Measurements from ENCODE around the gene CITED4. TPM values are rescaled to one million over a fixed set of nuclear protein-coding genes. Genes with fewer than 3 reads are reported as not detected.

CITED4 gene
- total RNA-seq, 1 experiment from 2014 or later, result not detected

DNA sequence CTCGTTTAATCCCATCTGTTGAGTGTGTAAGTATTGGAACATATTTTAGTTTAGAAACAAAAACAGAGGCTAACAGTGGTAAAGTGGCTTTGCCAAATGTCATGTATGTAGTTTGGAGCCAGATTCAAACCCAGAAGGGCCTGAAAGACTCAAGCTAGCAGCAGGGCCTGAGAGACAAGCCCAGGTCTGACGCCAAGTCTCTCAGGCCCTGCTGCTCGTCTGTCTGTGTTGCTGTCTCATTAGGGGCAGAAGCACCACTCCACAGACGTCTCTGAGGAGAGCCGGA is 8.3 kb downstream of the CITED4 start:
- DNase-seq (ENCODE audit: low read depth), result no peak

DNA sequence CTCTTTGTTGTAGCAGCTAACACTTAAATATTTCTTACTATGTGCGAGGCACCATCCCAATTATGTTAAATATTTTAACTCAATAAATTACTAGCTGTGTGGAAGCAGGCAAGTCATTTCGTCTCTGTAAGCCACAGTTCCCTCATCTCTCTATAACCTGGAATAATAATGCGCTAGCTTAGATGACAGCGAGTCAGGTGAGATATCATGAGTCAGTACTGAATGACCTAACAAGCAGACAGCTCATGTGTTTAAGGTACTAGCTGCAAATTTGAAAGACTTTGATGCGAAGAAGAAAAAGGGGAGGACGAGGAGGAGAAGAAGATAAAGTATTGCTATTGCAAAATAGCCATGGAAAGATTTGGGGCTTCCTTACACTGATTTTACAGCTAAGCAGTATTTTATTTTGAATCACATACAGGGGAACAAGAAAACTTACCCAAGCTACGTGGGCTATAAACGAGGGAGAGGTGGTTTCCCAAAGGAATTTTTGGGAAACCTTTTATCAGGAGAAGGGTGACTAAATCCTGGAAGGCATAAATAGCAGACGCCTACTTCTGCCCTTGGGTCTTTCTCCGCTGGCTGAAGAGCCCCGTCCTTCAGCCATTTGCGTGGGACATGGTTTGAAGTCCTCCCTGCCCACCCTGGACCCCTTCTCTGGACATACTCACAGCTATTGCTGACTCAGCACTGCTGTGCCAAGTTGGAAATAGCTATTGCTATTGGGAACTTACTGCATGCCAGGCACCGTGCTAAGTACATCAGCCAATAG is 8.9 kb downstream of the CITED4 start:
- no peak for DNase-seq (ENCODE audit: low read depth)

DNA sequence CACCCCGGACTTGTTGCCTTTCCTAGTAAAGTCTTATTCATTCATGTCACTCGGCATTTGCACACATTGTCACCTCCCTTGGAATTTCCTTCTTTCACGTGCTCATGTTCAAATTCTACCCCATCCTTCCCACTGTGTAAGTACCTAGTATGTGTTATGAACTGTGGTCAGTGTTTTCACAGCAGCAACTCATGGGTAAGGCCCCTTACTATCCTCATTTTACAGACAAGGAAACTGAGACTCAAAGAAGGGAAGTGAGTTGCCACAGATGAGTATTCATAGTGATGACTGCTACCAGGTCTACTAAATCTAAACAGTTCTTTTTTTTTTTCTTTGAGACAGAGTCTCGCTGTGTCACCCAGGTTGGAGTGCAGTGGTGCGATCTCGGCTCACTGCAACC is 10.5 kb downstream of the CITED4 start:
- DNase-seq (ENCODE audit: low read depth), result no peak

DNA sequence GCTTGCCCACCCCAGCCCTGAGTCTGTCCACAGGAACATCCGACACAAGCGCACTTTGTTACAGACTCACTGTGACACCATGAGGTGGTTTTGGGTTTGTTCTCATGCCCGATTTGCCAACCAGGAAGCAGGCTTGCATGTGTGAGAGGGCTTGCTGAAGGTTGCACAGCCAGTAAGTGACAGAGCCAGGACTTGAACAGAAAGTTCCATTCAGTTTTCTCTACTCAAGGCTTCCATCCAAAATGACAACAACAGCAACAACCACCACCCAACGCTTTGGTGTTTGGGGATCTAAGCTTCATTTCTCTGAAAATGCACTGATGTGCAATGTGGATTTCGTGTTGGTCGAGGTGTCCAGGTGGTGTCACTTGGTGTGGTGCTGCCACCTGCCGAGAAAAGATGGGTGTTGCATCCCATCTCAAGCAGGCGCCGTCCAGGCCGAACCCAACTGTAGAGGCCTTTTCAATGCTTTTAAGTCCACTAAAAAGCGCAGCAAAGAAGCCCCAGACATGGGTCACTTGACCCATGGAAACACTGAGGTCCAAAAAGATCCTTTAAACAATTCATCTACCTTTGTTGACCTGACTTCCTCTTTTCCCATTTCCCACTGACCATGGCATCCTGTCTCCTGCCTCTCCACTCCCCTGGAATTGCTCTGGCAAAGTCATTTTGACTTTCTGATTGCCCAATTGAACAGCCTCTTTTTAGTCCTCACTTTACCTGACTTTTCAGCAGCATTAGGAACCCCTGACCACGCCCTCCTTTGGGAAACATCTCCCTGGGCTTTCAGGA is 12.2 kb downstream of the CITED4 start:
- DNase-seq (ENCODE audit: low read depth), result peak; percentile 65

DNA sequence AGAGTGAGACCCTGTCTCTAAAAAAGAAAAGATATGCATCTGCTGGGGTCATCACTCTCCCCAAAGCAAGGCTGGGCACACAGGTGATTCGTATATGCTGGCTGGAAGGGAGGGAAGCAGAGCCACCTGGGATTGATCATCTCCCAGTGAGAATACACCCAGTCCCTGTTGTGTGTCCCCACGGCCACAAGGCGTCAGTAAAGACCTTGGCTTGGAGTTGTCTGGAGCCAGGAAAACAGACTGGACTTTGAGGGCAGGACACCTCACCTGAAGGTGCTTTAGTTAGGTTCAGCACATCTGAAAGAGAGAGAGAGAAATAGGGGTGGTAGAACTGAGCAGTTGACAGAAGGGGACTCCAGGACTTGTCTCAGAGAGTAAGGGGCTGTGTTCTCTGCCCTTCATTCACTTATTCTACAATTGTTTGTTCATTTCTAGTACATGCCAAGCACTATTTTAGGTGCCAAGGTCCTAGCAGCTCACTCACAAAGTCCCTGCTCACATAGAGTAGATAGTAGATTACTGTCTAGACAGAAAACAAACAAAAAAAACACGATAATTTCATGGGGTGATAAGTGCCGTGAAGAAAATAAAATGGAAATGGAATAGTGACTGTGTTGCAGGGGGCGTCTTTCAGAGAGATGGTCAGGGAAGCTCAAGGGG is 13.5 kb downstream of the CITED4 start:
- peak; percentile 70 for DNase-seq (ENCODE audit: low read depth)

DNA sequence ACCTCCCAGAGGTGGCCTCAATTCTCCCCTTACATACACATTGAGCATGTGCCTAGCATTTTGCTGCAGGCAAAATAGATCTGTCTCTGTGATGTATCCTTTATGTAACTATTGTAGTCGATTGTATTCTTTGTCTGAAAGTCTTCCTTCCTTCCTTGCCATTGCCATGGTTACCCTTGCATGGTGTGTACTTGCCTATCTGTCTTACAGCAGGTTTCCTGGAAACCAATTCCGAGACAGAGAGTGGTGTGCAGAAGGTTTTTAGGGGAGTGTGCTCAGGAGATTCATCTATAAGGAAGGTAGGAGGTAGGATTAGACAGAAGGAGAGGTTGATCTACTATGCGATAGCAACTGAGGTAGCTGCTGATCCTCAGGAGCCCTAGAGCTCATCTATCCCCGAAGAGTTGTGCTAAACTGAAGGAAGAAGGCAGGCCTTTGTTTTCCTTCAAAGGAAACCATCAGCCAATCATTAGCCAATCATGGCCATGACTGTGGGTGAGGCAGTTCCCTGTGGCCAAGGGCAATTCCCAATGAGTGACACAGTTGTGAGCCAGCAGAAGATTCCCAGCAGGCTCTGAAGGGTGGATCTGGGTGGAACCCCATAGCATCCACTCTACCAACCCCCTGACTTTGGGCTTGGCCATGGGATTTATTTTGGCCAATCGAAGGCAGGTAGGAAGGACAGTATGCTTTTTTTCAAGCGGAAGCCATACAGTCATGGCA is 15.0 kb downstream of the CITED4 start:
- DNase-seq (ENCODE audit: low read depth), result peak; percentile 55

DNA sequence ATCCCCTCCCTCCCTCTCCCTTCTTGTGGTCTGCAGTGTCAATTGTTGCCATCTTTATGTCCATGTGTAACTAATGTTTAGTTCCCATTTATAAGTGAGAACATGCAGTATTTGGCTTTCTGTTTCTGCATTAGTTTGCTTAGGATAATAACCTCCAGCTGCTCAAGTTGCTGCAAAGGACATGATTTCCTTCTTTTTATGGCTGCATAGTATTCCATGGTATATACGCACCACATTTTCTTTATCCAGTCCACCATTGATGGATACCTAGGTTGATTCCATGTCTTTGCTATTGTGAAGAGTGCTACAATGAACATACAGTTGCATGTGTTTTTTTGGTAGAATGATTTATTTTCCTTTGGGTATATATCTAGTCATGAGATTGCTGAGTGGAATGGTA is 16.3 kb downstream of the CITED4 start:
- no peak for DNase-seq (ENCODE audit: low read depth)

DNA sequence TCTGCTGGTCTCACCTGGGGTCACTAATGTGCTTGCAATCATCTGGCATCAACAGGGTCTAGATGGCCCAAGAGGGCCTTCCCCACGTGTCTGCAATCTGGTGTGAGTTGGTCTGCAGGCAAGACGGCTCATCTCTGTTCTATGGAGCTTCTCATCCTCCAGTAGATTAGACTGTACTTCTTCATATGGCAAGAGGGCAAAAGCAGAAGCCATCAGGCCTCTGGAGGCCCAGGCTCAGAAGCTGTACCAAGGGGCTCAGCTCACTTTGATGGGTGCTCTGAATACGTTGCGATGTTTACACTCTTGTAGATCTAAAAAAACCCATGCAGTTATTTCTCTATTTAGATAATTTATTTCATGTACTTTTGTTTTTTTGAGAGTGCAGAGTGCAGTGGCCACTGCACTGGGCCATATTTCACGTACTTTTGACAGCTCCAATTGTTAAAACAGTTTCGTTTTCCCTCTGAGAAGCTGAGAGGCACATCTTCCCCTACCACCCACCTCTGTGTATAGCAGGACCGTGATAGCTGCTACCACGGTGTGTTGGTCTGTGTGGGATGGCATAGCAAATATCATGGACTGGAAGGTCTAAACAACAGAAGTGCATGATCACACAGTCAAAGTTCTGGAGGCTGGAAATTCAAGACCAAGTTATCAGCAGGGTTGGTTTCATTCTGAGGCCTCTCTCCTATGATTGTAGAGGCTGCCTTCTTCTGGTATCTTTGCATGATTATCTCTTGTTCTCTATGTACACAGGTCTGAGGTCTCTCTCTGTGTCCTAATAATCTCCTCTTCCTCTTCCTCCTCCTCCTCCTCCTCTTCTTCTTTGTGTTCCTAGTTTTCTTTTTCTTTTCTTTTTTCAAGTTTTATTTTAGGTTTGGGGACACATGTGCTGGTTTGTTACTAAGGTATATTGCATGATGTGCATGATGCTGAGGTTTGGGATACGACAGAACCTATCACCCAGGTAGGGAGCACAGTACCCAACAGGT is 17.0 kb downstream of the CITED4 start:
- no peak for DNase-seq (ENCODE audit: low read depth)

DNA sequence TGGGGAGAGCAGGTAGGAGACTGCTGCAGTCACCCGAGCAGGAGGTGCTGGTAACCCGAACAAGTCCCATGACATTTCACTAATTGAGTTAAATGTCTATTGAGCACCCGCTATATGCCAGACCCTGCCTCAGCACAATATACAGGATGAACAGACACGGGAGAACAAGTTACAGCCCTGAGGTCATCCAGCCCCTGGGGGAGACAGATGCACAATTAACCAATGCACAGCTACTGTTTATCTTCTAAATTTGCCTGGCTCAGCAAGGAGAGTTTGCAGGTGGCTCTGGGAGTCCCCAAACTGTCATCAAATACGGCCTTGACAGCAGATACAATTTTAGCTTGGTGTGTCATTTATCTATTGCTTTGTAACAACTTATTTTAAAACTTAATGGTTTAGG is 18.1 kb downstream of the CITED4 start:
- no peak for DNase-seq (ENCODE audit: low read depth)

DNA sequence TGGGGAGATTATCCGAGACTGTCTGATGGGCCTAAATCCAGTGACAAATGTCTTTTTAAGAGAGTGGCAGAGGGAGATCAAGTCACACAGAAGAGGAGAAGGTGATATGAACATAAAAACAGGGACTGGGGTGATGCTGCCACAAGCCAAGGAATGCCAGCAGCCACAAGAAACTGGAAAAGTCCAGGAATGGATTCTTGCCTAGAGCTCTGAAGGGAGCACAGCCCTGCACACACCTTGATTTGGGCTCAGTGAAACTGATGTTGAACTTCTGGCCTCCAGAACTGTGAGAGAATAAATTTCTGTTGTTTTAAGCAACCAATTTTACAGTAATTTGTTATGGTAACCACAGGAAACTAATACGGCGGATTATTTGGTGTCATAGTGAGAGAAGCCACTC is 19.5 kb downstream of the CITED4 start:
- no peak for DNase-seq (ENCODE audit: low read depth)

DNA sequence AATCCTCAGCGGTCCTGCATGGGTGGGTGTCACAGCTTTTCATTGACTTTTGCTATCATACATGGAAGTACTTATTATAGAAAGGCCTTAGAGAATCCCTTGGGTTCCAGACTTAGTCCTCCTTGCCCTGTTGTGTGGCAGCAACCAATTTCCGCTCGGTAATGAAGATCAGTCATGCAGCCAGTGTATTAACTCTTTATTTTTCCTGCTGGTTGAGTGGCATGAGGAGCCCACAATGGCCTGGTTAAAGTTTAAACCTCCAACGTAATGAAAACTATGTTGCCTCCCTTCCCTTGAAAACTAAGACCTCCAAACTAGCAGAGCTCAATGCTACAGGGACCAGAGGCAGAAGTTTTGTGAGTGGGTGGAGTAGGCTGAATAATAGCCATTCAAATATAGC is 20.0 kb downstream of the CITED4 start:
- no peak for DNase-seq (ENCODE audit: low read depth)

DNA sequence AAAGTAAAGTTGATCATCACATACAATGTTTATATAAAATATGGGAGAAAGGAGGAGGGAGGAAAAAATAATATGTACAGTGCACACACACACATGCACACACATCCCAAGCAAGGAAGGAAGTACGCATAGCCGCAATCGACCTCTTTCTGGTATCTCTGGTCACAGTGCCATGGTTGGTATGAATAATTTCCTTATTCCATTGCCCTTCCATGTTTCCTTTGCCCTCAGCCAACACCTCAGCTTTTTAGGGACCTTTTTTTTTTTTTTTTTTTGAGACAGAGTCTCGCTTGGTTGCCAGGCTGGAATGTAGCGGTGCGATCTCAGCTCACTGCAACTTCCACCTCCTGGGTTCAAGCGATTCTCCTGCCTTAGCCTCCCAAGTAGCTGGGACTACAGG is 20.6 kb downstream of the CITED4 start:
- no peak for DNase-seq (ENCODE audit: low read depth)

DNA sequence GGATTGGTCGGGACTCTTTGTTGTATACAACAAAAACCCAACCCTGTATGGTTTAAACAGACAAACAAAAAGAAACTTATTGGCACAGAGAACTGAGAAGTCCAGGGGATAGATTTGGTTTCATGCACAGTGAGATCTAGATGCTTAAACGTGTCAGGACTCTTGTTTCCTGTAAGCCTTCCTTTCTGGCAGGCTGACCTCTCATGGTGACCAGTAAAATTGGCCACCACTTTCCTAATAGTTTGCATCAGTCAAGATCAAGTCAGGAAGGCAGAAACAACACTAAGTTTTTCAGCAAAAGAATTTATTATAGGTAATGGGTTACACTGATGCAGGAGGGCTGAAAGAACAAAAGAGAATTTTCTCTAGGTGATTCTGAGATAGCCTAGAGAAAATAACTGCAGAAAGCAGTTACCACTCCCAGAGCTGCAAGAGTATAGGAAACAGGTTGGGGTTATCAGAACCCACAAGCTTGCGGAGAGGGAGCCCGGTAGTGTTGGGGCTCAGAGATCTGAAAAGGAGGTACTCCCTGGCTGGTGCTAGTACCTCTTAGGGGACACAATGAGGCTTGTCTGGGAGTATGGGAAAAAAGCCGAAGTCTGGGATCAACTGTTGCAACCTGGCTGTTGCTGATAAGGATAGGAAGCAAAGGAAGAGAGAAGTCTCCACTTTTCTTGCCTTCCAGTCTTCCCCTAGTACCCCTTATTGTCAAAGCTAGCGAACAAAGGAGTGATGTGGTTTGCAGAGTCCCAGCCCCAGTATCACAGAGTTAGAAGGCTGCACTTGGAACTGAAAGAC is 21.4 kb downstream of the CITED4 start:
- DNase-seq (ENCODE audit: low read depth), result no peak

DNA sequence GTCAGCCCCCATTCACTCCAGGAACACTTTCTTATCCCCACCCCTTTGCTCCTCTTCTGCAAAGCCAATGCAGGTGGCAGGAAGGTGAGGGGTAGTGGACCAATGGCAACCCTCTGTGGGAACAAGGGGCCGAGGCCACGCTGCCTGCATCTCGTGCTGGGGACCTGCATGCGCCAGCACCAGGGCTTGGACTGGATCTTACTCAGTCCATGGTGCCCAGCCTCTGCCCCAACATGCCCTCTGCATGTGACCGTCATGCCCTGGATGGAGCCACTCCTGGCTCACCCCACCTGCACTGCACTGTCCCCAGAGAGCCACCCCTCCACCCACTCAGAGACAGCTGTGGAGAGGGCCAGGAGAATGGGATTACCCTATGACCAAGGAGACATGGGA is 22.2 kb downstream of the CITED4 start:
- no peak for DNase-seq (ENCODE audit: low read depth)

DNA sequence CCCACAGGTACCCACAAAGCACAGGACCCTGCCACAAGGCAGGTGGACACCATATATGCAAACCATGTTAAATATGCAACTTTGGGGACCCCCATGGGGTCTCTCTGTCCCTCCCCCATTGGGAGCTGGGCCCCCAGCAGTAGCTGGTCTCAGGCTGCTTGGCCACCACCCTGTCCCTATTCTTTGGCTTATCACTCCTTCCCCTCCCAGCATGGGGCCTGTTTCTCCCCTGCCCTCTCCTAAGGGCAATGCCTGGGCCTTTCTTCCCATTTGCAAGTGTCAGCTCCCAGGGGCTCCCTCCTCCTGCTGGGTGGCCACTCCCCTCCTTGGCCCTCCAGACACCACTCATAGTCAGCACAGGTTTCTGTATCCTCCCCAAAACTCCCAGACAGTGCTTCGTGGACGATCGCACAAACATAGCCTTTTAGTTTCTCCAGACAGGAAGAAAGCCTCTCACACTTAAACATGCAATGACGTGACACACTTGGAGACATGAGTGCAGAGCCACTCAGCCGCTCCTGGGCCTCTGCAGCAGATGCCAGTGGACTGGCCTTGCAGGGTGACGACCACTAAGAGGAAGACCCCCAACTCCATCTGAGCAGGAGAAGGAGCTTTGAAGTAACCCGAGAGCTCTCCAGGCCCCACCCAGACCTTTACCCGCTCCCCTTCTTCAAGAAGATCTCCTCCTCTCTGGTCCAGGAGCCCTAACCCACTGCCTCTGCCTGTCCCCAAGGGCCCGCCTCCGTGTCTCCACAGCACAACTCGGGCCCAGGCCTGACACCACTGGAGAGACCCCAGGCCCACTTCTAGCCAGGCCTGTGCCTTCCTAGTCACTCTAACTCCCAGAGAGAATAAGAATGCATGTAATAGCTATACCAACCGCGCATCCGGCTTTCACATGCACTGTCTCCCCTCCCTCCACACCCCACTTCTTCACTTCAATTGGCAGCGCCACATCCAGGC is 22.9 kb downstream of the CITED4 start:
- no peak for DNase-seq (ENCODE audit: low read depth)

DNA sequence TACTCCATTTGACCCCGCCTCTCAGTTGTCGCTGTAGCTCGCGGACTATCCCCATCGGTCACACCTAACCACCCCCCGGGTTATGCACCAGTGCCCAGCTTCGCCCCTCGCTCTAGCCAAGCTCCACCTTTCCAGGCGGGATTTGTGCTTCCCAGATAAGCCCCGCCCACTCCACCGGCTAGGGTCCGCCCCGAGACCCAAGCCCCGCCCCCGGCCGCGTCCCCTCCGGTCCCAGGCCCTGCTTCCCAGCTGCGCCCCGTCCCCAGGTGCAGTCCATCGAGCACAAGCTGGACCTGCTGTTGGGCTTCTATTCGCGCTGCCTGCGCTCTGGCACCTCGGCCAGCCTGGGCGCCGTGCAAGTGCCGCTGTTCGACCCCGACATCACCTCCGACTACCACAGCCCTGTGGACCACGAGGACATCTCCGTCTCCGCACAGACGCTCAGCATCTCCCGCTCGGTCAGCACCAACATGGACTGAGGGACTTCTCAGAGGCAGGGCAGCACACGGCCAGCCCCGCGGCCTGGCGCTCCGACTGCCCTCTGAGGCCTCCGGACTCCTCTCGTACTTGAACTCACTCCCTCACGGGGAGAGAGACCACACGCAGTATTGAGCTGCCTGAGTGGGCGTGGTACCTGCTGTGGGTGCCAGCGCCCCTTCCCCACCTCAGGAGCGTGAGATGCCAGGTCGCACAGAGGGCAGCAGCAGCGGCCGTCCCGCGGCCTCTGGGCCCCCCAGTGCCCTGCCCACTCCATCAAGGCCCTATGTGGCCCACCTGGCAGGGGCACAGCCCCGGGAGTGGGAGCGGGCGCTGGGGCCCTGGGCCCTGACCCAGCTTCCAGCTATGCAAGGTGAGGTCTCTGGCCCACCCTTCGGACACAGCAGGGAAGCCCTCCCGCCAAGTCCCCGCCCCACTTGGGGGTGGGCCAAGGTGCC is 23.9 kb downstream of the CITED4 start:
- DNase-seq (ENCODE audit: low read depth), result no peak

DNA sequence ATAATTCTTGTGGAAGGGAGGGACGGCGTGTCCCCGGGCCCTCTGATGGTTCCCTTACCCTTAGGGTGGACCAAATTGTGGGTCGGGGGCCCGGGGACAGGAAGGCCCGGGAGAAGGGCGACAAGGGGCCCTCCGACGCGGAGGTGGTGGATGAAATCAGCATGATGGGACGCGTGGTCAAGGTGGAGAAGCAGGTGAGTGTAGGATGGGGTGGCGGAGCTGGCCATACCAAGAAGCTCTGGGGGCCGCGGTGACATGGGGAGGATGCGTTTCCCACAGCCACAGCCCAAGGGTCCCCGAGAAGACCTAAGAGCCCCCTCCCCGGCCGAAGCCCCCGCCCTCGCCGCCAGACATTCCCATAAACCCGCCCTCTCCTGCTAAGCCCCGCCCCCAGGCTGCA is 24.6 kb downstream of the CITED4 start:
- no peak for DNase-seq (ENCODE audit: low read depth)

DNA sequence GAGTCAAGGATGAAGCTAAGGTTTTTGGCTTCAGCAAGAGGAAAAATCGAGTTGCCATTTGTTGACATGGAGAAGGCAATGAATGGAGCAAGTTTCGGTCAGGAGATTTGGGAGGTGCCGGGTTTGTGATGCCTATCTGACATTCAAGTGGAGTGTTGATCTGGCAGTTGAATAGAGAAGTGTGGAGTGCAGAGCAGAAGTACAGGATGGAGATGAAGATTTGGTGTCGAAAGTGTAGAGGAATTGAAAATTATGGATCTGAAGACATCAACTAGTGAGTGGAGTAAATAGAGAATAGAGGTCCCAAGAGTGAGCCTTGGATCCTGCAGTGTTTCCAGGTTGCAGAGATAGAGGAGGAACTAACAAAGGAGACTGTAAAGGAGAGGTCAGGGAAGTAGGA is 25.9 kb downstream of the CITED4 start:
- DNase-seq (ENCODE audit: low read depth), result no peak
